B cell (primary cell): Measurements from ENCODE around the gene ITCH.

Source experiments
- CTCF ChIP-seq: fragments of 200-600 bp; IDR thresholded peaks from one replicate; pipeline ENCODE4 v1.8.0; 2022; ENCODE audit warnings: antibody characterized with exemption, mild to moderate bottlenecking
- EZH2 ChIP-seq: IDR thresholded peaks from 2 replicates; pipeline ENCODE4 v1.6.1; 2012; ENCODE audit warnings: borderline replicate concordance, low read depth, mild to moderate bottlenecking, moderate library complexity, low read length; ENCODE audit not compliant: insufficient read depth, poor library complexity, severe bottlenecking

GRCh38 chr20:34461779-34462087, 98.7 kb downstream of the ITCH start:
- TF ChIP-seq EZH2 (no peak), CTCF (no peak)
